Fibroblast of lung (primary cell): ENCODE results near the gene TRIM47.

Experiments used
- EZH2 ChIP-seq: IDR thresholded peaks from 2 replicates; pipeline ENCODE4 v1.5.1; 2012; ENCODE audit warnings: low read length, control low read depth, mild to moderate bottlenecking; ENCODE audit errors: missing control alignments
- TF ChIP-seq, protein P1 (sequence below), 2 donors: IDR thresholded peaks in 1 of 2; conservative IDR thresholded peaks in 1 of 2; 1 replicate in 1 of 2; 2 replicates in 1 of 2; pipeline ENCODE4 v1.5.1; 2011 to 2012; ENCODE audit warnings: low read length in 2 of 2, control low read depth in 1 of 2, inconsistent platforms in 1 of 2, low read depth in 1 of 2, mild to moderate bottlenecking in 1 of 2

DNA sequence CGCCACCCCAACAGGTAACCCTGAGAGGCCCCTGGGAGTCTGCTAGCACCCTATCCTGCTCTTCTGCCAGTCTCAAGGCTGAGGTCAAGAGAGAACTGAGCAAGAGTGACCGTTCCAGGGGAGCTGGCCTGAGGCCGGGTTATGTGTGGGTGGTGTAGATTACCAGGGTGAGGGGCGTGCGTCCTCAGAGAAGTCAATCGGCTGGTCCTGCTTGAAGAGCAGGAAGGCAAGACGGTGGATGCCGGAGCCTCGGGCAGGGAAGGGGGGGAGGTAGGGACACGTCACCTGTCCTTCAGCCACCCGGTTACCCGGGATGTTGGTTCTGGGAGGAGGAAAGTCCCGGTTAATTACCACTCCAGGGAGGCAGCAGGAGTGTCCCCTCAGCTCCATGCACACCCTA lies 21.0 kb upstream of the TRIM47 start:
- TF ChIP-seq, protein P1, sequence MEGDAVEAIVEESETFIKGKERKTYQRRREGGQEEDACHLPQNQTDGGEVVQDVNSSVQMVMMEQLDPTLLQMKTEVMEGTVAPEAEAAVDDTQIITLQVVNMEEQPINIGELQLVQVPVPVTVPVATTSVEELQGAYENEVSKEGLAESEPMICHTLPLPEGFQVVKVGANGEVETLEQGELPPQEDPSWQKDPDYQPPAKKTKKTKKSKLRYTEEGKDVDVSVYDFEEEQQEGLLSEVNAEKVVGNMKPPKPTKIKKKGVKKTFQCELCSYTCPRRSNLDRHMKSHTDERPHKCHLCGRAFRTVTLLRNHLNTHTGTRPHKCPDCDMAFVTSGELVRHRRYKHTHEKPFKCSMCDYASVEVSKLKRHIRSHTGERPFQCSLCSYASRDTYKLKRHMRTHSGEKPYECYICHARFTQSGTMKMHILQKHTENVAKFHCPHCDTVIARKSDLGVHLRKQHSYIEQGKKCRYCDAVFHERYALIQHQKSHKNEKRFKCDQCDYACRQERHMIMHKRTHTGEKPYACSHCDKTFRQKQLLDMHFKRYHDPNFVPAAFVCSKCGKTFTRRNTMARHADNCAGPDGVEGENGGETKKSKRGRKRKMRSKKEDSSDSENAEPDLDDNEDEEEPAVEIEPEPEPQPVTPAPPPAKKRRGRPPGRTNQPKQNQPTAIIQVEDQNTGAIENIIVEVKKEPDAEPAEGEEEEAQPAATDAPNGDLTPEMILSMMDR (conservative IDR thresholded peaks at IDR 0.05 in 1 of 2, IDR thresholded peaks at IDR 0.05 in 1 of 2; ENCODE audit: low read depth in 1 of 2, low read length in 2 of 2), result no peak
- TF ChIP-seq EZH2, result no peak
